ENCODE measurements around the gene P3H3.

GRCh38 chr12:6817662-6818157 lies 10.5 kb upstream of the P3H3 start:
- TF ChIP-seq CTCF (conservative IDR thresholded peaks at IDR 0.05; ENCODE audit: low read depth in 2 of 2), result no peak
- TF ChIP-seq JUNB (IDR thresholded peaks at IDR 0.05; ENCODE audit: unreplicated experiment), result no peak
- TF ChIP-seq REST (IDR thresholded peaks at IDR 0.05; ENCODE audit: unreplicated experiment), result no peak
- no peak for TF ChIP-seq EZH2phosphoT487 (IDR thresholded peaks at IDR 0.05; ENCODE audit: unreplicated experiment)
- no peak for TF ChIP-seq POLR2AphosphoS5 (IDR thresholded peaks at IDR 0.05; ENCODE audit: low read depth)
- no peak for TF ChIP-seq ZNF331 (CRISPR knock-in tag; IDR thresholded peaks at IDR 0.05; ENCODE audit: low read depth)
- no peak for TF ChIP-seq EZH2 (IDR thresholded peaks at IDR 0.05; ENCODE audit: low read depth, unreplicated experiment)
- no peak for TF ChIP-seq NANOG (IDR thresholded peaks at IDR 0.05; ENCODE audit: borderline replicate concordance)
- TF ChIP-seq ZNF114 (CRISPR knock-in tag; IDR thresholded peaks at IDR 0.05), result no peak
